Thyroid gland (tissue), 4 donors: Measurements from ENCODE around the gene GRIP2.

ENCODE experiments used
- POLR2A ChIP-seq, 2 donors: fragments of 450-650 bp; IDR thresholded peaks; one replicate each; pipeline ENCODE4 v1.6.1; 2017; ENCODE audit warnings: antibody characterized with exemption in 2 of 2, mild to moderate bottlenecking in 2 of 2, moderate library complexity in 1 of 2
- TF ChIP-seq, protein P1 (sequence below), 6 experiments: fragments of 200-600 bp in 3 of 6; fragments of 450-650 bp in 3 of 6; sonication (generic) in 3 of 6; IDR thresholded peaks; one replicate each; pipeline ENCODE4 v1.5.1; 2016 to 2019; ENCODE audit warnings: antibody characterized with exemption in 6 of 6, mild to moderate bottlenecking in 2 of 6, inconsistent platforms in 1 of 6, moderate library complexity in 1 of 6

- TF ChIP-seq, protein P1, sequence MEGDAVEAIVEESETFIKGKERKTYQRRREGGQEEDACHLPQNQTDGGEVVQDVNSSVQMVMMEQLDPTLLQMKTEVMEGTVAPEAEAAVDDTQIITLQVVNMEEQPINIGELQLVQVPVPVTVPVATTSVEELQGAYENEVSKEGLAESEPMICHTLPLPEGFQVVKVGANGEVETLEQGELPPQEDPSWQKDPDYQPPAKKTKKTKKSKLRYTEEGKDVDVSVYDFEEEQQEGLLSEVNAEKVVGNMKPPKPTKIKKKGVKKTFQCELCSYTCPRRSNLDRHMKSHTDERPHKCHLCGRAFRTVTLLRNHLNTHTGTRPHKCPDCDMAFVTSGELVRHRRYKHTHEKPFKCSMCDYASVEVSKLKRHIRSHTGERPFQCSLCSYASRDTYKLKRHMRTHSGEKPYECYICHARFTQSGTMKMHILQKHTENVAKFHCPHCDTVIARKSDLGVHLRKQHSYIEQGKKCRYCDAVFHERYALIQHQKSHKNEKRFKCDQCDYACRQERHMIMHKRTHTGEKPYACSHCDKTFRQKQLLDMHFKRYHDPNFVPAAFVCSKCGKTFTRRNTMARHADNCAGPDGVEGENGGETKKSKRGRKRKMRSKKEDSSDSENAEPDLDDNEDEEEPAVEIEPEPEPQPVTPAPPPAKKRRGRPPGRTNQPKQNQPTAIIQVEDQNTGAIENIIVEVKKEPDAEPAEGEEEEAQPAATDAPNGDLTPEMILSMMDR (IDR thresholded peaks at IDR 0.05), result no peak
- no peak for TF ChIP-seq POLR2A (IDR thresholded peaks at IDR 0.05)
Observed at GRCh38 chr3:14478956-14479550, 61.1 kb downstream of the GRIP2 start.
